Thyroid gland (tissue), 4 donors: Measurements from ENCODE around the gene SURF4. TPM values are rescaled to one million over a fixed set of nuclear protein-coding genes. Genes with fewer than 3 reads are reported as not detected.
A peak's percentile ranks its signal among the peaks of the same experiment; 100 is the strongest.

Source experiments
- DNase-seq, 2 donors: peaks; one replicate each; pipeline ENCODE4 v3.0.0-alpha.2; 2019
- H3K27ac ChIP-seq, 3 donors: fragments of 200-600 bp; sonication (generic); 1 replicate in 2 of 3; 2 replicates in 1 of 3; pipeline ENCODE4 v1.5.1; 2016 to 2019; ENCODE audit warnings: mild to moderate bottlenecking in 1 of 3, moderate library complexity in 1 of 3
- H3K27me3 ChIP-seq: fragments of 200-600 bp; sonication (generic); one replicate; pipeline ENCODE4 v1.5.1; 2019
- H3K36me3 ChIP-seq, 2 donors: fragments of 200-600 bp; sonication (generic); one replicate each; pipeline ENCODE4 v1.5.1; 2016 to 2019
- H3K4me1 ChIP-seq, 2 donors: fragments of 200-600 bp; sonication (generic); one replicate each; pipeline ENCODE4 v1.5.1; 2017 to 2019
- H3K4me3 ChIP-seq, 3 donors: fragments of 200-600 bp; sonication (generic); replicated peaks in 1 of 3; 1 replicate in 2 of 3; 2 replicates in 1 of 3; pipeline ENCODE4 v1.5.1; 2016; ENCODE audit warnings: mild to moderate bottlenecking in 1 of 3
- H3K9me3 ChIP-seq: fragments of 200-600 bp; sonication (generic); one replicate; pipeline ENCODE4 v1.5.1; 2017
- CTCF ChIP-seq, 6 experiments: fragments of 200-600 bp in 3 of 6; fragments of 450-650 bp in 3 of 6; sonication (generic) in 3 of 6; IDR thresholded peaks; one replicate each; pipeline ENCODE4 v1.5.1; 2016 to 2019; ENCODE audit warnings: antibody characterized with exemption in 6 of 6, mild to moderate bottlenecking in 2 of 6, inconsistent platforms in 1 of 6, moderate library complexity in 1 of 6
- POLR2A ChIP-seq, 2 donors: fragments of 450-650 bp; IDR thresholded peaks; one replicate each; pipeline ENCODE4 v1.6.1; 2017; ENCODE audit warnings: antibody characterized with exemption in 2 of 2, mild to moderate bottlenecking in 2 of 2, moderate library complexity in 1 of 2
- WGBS, 2 donors: methylation state at CpG; one replicate each; pipeline ENCODE4 v1.1.5; 2017; 5-methylcytosine and 5-hydroxymethylcytosine counted together
- intact Hi-C: fragments of 100-400 bp; cut with DNase I; formaldehyde crosslinking; loops from one replicate; pipeline ENCODE4 v1.15.1; 2023
- total RNA-seq, 4 donors: library from RNA; depleted of rRNA; stranded (reverse); fragments of >200 nt; gene quantifications; one replicate each; pipeline ENCODE4 v1.2.3, GENCODE V29; 2016

The SURF4 gene
- total RNA-seq, 4 donors from 2014 or later, result 165 to 253 (median 226) TPM

GRCh38 chr9:133348718-133349573, 26.9 kb downstream of the SURF4 start:
- Histone ChIP-seq H3K36me3 (peaks cover 42 to 49% of the 10 kb centered on the region in 2 donors), H3K4me1 (peaks cover 16 to 22% of the 10 kb centered on the region in 2 donors), H3K9me3 (no peaks in the 10 kb centered on the region), H3K4me3 (peak overlapping the region; percentile 81 to 98 (median 87)), H3K27me3 (no peaks in the 10 kb centered on the region), H3K27ac (peak overlapping the region; percentile 77 to 91 (median 88))
- DNase-seq, result no peak
- WGBS, 2 donors, result 18% methylated on average over 20 to 22 of the region's 25 CpGs
- intact Hi-C loops, result no loop called here
- no peak for TF ChIP-seq POLR2A (IDR thresholded peaks at IDR 0.05)
- TF ChIP-seq CTCF (IDR thresholded peaks at IDR 0.05), result no peak

GRCh38 chr9:133347985-133348717, 27.7 kb downstream of the SURF4 start, which contains the start of the genes MED22 and RPL7A:
Gene MED22, minus strand, starts transcription at chr9:133348131. Its CDS starts 1,469 bp downstream, at chr9:133346662.
Gene RPL7A, plus strand, starts transcription at chr9:133348218. Its CDS starts 26 bp downstream, at chr9:133348244.
- H3K27me3 ChIP-seq, result no peaks in the 10 kb centered on the region
- H3K4me1 ChIP-seq, result peaks cover 16 to 22% of the 10 kb centered on the region in 2 donors
- TF ChIP-seq CTCF (IDR thresholded peaks at IDR 0.05) (peak in 1 of 6 experiments; percentile 24), POLR2A (IDR thresholded peaks at IDR 0.05) (peak in 1 of 2 donors; percentile 84)
- H3K9me3 ChIP-seq, result no peaks in the 10 kb centered on the region
- peak within 1 kb of the TSS; percentile 77 to 91 (median 88) for H3K27ac ChIP-seq
- peak within 1 kb of the TSS; percentile 81 to 98 (median 87) for H3K4me3 ChIP-seq
- intact Hi-C loops, result no loop called here
- peaks cover 50 to 57% of the 10 kb centered on the region in 2 donors for H3K36me3 ChIP-seq
- WGBS, 2 donors, result 0% methylated on average over 35 to 37 of the region's 64 CpGs
- peak; percentile 94 to 95 for DNase-seq

GRCh38 chr9:133347515-133347984, 28.3 kb downstream of the SURF4 start:
- WGBS, 2 donors, result 0 to 1% methylated on average over 15 to 26 of the region's 41 CpGs
- H3K4me1 ChIP-seq, result peaks cover 16 to 22% of the 10 kb centered on the region in 2 donors
- H3K4me3 ChIP-seq, result peak overlapping the region; percentile 81 to 98 (median 87)
- TF ChIP-seq CTCF (IDR thresholded peaks at IDR 0.05) (no peak), POLR2A (IDR thresholded peaks at IDR 0.05) (no peak)
- H3K36me3 ChIP-seq, result peaks cover 52 to 58% of the 10 kb centered on the region in 2 donors
- intact Hi-C loops, result no loop called here
- peak; percentile 32 to 41 for DNase-seq
- H3K27ac ChIP-seq, result peak overlapping the region in 2 of 3 donors; percentile 88 to 91
- no peaks in the 10 kb centered on the region for H3K9me3 ChIP-seq
- H3K27me3 ChIP-seq, result no peaks in the 10 kb centered on the region

GRCh38 chr9:133346021-133346785, 29.7 kb downstream of the SURF4 start:
- peak overlapping the region in 1 of 3 donors; percentile 98 for H3K4me3 ChIP-seq
- H3K36me3 ChIP-seq, result peaks cover 44 to 49% of the 10 kb centered on the region in 2 donors
- H3K27ac ChIP-seq, result peak overlapping the region in 1 of 3 donors; percentile 25
- DNase-seq, result peak in 1 of 2 donors; percentile 21
- no peaks in the 10 kb centered on the region for H3K9me3 ChIP-seq
- no peaks in the 10 kb centered on the region for H3K27me3 ChIP-seq
- no peak for TF ChIP-seq CTCF (IDR thresholded peaks at IDR 0.05)
- TF ChIP-seq POLR2A (IDR thresholded peaks at IDR 0.05), result no peak
- intact Hi-C loops, result no loop called here
- 79% methylated on average over 15 of the region's 15 CpGs for WGBS, 2 donors
- peaks cover 16 to 22% of the 10 kb centered on the region in 2 donors for H3K4me1 ChIP-seq
